SU-DHL-6 (cell line): ENCODE data around the gene TAS2R38.

Experiments used
- H2AFZ ChIP-seq: fragments of 200-600 bp; sonication (generic); 2 replicates; pipeline ENCODE4 v1.6.1; 2014; ENCODE audit warnings: low read depth, mild to moderate bottlenecking, moderate library complexity, mixed read lengths, antibody characterized with exemption, low read length; ENCODE audit not compliant: severe bottlenecking
- H3F3A ChIP-seq: fragments of 200-600 bp; shearing (Covaris generic); 2 replicates; pipeline ENCODE4 v1.6.0; 2016; ENCODE audit warnings: antibody characterized with exemption, mild to moderate bottlenecking; ENCODE audit not compliant: insufficient read depth
- H3K27ac ChIP-seq: fragments of 200-600 bp; sonication (generic); 2 replicates; pipeline ENCODE4 v1.5.1; 2016; ENCODE audit warnings: low read depth, mild to moderate bottlenecking, low read length, moderate library complexity, mixed read lengths
- H3K27me3 ChIP-seq: fragments of 200-600 bp; sonication (generic), shearing (Covaris generic); 2 replicates; pipeline ENCODE4 v1.6.0; 2014; ENCODE audit warnings: mild to moderate bottlenecking, low read length
- H3K36me3 ChIP-seq: fragments of 200-600 bp; sonication (generic); 2 replicates; pipeline ENCODE4 v1.6.1; 2014; ENCODE audit warnings: mild to moderate bottlenecking, low read length, mixed read lengths
- H3K4me2 ChIP-seq: fragments of 300-600, 200-600 bp; shearing (Covaris generic), sonication (generic); 2 replicates; pipeline ENCODE4 v1.6.0; 2014; ENCODE audit warnings: low read length, low read depth, mild to moderate bottlenecking; ENCODE audit not compliant: poor library complexity, severe bottlenecking
- H3K4me3 ChIP-seq: fragments of 200-600 bp; sonication (generic); 2 replicates; pipeline ENCODE4 v1.5.1; 2014; ENCODE audit warnings: antibody characterized with exemption, low read length, mild to moderate bottlenecking, mixed read lengths; ENCODE audit not compliant: insufficient read depth, poor library complexity, severe bottlenecking
- H3K79me2 ChIP-seq: fragments of 200-600 bp; sonication (generic); 2 replicates; pipeline ENCODE4 v1.6.1; 2014; ENCODE audit warnings: mild to moderate bottlenecking, low read length, moderate library complexity; ENCODE audit not compliant: insufficient read depth
- H3K9ac ChIP-seq: fragments of 200-600 bp; sonication (generic); 2 replicates; pipeline ENCODE4 v1.7.0; 2014; ENCODE audit warnings: mild to moderate bottlenecking, low read length
- H3K9me2 ChIP-seq: fragments of 200-600 bp; sonication (generic); replicated peaks from 2 replicates; pipeline ENCODE4 v1.6.1; 2014; ENCODE audit warnings: low read length; ENCODE audit not compliant: insufficient read depth
- H3K9me3 ChIP-seq: fragments of 200-600 bp; sonication (generic); 2 replicates; pipeline ENCODE4 v1.6.1; 2014; ENCODE audit warnings: low read length, mixed read lengths; ENCODE audit not compliant: insufficient read depth
- H4K20me1 ChIP-seq: fragments of 200-600 bp; sonication (generic); 2 replicates; pipeline ENCODE4 v1.6.1; 2014; ENCODE audit warnings: low read depth, mild to moderate bottlenecking, antibody characterized with exemption, low read length, moderate library complexity, mixed read lengths
- EZH2phosphoT487 ChIP-seq: fragments of 200-600 bp; sonication (generic), shearing (Covaris generic); conservative IDR thresholded peaks from 2 replicates; pipeline ENCODE4 v1.6.1; 2018; ENCODE audit warnings: mild to moderate bottlenecking, antibody characterized with exemption, low read length, moderate library complexity, mixed read lengths
- TF ChIP-seq, protein P1 (sequence below): fragments of 200-600 bp; sonication (generic); IDR thresholded peaks from one replicate; pipeline ENCODE4 v1.5.1; 2017; ENCODE audit warnings: antibody characterized with exemption, mild to moderate bottlenecking, low read length, moderate library complexity; ENCODE audit not compliant: insufficient read depth, poor library complexity, severe bottlenecking

TAS2R38 gene

DNA sequence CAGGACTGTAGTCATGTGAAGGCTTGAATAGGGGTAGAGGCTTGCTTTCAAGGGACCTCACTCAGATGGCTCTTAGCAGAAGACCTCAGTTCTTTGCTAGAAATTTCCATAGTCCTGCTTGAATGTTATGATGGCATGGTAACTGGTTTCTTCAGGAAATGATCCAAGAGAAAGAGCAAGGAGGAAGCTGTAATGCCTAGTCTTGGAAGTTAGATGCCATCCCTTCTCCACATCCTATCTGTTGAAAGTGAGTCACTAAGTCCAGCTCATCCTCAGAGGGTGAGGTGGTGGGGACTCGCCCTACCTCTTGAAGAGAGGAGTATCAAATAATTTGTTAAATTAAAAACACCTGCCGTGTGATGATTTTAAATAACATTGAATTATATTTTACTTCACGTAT lies 26.7 kb upstream of the TAS2R38 start:
- H3K9me3 ChIP-seq: no peaks in the 10 kb centered on the region
- H3K9ac ChIP-seq: no peak overlapping the region
- H3K27me3 ChIP-seq: no peaks in the 10 kb centered on the region
- H3K36me3 ChIP-seq: no peaks in the 10 kb centered on the region
- H4K20me1 ChIP-seq: no peaks in the 10 kb centered on the region
- no peaks in the 10 kb centered on the region for H3K79me2 ChIP-seq
- no peaks in the 10 kb centered on the region for H3F3A ChIP-seq
- no peak overlapping the region for H3K4me3 ChIP-seq
- H3K9me2 ChIP-seq: no peaks in the 10 kb centered on the region
- TF ChIP-seq, protein P1, sequence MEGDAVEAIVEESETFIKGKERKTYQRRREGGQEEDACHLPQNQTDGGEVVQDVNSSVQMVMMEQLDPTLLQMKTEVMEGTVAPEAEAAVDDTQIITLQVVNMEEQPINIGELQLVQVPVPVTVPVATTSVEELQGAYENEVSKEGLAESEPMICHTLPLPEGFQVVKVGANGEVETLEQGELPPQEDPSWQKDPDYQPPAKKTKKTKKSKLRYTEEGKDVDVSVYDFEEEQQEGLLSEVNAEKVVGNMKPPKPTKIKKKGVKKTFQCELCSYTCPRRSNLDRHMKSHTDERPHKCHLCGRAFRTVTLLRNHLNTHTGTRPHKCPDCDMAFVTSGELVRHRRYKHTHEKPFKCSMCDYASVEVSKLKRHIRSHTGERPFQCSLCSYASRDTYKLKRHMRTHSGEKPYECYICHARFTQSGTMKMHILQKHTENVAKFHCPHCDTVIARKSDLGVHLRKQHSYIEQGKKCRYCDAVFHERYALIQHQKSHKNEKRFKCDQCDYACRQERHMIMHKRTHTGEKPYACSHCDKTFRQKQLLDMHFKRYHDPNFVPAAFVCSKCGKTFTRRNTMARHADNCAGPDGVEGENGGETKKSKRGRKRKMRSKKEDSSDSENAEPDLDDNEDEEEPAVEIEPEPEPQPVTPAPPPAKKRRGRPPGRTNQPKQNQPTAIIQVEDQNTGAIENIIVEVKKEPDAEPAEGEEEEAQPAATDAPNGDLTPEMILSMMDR: no peak
- TF ChIP-seq EZH2phosphoT487: no peak
- no peak overlapping the region for H3K4me2 ChIP-seq
- no peak overlapping the region for H2AFZ ChIP-seq
- H3K27ac ChIP-seq: no peak overlapping the region

DNA sequence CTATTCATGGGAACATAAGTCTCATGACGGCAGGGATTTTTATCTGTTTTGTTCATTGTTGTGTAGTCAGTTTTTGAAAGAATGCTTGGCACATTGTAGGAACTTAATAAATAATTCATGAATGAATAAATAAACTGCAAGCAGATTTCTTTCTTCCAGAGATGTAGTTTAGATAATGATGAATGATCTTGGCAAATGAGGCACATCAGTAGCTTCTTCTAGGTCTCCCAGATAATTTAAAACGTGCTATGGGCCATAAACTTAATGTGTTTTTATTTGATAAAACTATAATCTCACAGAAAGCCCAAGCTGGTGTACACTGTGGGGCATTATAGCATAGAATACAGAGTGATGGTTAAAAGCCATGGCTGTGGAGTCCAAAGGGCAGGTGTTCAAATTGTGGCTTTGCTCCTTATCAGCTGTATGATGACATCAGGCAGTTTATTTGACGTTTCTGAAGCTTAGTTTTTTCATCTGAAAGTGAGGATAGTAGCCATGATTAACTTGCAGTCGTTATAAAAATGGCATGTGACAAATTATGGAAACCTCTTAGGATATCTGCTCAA lies 25.6 kb upstream of the TAS2R38 start:
- H3K27ac ChIP-seq: no peak overlapping the region
- H4K20me1 ChIP-seq: no peaks in the 10 kb centered on the region
- H3K27me3 ChIP-seq: no peaks in the 10 kb centered on the region
- H3K9ac ChIP-seq: no peak overlapping the region
- no peak overlapping the region for H3K4me2 ChIP-seq
- TF ChIP-seq EZH2phosphoT487: no peak
- TF ChIP-seq, protein P1: no peak
- H3K36me3 ChIP-seq: no peaks in the 10 kb centered on the region
- H3K9me3 ChIP-seq: no peaks in the 10 kb centered on the region
- H3F3A ChIP-seq: no peaks in the 10 kb centered on the region
- no peaks in the 10 kb centered on the region for H3K9me2 ChIP-seq
- no peak overlapping the region for H2AFZ ChIP-seq
- no peaks in the 10 kb centered on the region for H3K79me2 ChIP-seq
- no peak overlapping the region for H3K4me3 ChIP-seq

DNA sequence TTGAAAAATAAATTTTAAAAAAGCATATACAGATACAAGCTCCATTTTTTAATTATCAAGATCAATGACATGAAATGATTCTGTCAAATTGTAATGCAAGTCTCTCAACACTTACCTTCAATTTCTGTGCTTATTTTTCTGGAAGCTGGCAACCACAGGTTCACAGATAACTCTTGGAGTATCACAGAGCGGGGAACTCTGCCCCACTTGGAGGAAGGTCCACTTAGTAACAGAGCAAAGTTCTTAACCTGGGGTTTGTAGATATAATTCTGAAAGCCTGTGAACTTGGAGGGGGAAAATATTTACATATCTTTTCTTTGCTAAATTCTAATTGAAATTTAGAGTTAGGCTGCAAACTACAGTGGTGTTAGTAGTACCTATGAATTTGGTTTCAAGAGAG lies 19.8 kb upstream of the TAS2R38 start:
- Histone ChIP-seq H3K79me2 (no peaks in the 10 kb centered on the region), H3F3A (no peaks in the 10 kb centered on the region), H3K36me3 (no peaks in the 10 kb centered on the region), H3K27ac (no peak overlapping the region), H3K9me2 (no peaks in the 10 kb centered on the region), H3K9ac (no peak overlapping the region), H4K20me1 (no peaks in the 10 kb centered on the region), H3K4me2 (no peak overlapping the region), H3K9me3 (no peaks in the 10 kb centered on the region), H3K27me3 (no peaks in the 10 kb centered on the region), H3K4me3 (no peak overlapping the region), H2AFZ (no peak overlapping the region)
- TF ChIP-seq, protein P1: no peak
- TF ChIP-seq EZH2phosphoT487: no peak
